HG03565 (cell line): ENCODE data around the gene CD33.
"Not testable (repeated sequence)": the region's sequence is repeated elsewhere in the genome, so short reads cannot be mapped to it uniquely, and the experiment has no call there.

Source experiments
- ATAC-seq: cut with Tn5 transposase; IDR thresholded peaks from one replicate; pipeline ENCODE4 v1.9.1; 2021; ENCODE audit warnings: mild to moderate bottlenecking, moderate library complexity; ENCODE audit not compliant: unreplicated experiment

Gene CD33

GRCh38 chr19:51210191-51210784 is 14.6 kb upstream of the CD33 start:
- no peak for ATAC-seq

GRCh38 chr19:51210874-51211361 is 14.0 kb upstream of the CD33 start:
- not testable (repeated sequence) for ATAC-seq

GRCh38 chr19:51211833-51212232 is 13.0 kb upstream of the CD33 start:
- no peak for ATAC-seq

GRCh38 chr19:51219307-51219706 is 5.6 kb upstream of the CD33 start:
- no peak for ATAC-seq

- ATAC-seq = no peak
These were observed 4.9 kb upstream of the CD33 start for GRCh38 chr19:51219971-51220370.

GRCh38 chr19:51220996-51221395 is 3.9 kb upstream of the CD33 start:
- no peak for ATAC-seq

- no peak for ATAC-seq
These were observed 678 bp upstream of the CD33 start for GRCh38 chr19:51224163-51224641.

- no peak for ATAC-seq
These were observed 1.2 kb downstream of the CD33 start for GRCh38 chr19:51226067-51226466.

- ATAC-seq = no peak
These were observed 2.4 kb downstream of the CD33 start for GRCh38 chr19:51227326-51227725.

GRCh38 chr19:51227966-51228365 is 3.1 kb downstream of the CD33 start:
- ATAC-seq = no peak

GRCh38 chr19:51240866-51241265 is 16.0 kb downstream of the CD33 start:
- no peak for ATAC-seq

GRCh38 chr19:51242881-51243630 is 18.2 kb downstream of the CD33 start:
- no peak for ATAC-seq

- no peak for ATAC-seq
These were observed 21.3 kb downstream of the CD33 start for GRCh38 chr19:51246164-51246552.

GRCh38 chr19:51247972-51248590 is 23.2 kb downstream of the CD33 start:
- ATAC-seq = no peak

- ATAC-seq = no peak
These were observed 26.0 kb downstream of the CD33 start, which contains the start of gene SIGLECL1 for GRCh38 chr19:51250786-51251467. Gene SIGLECL1 (plus strand): TSS chr19:51251080. CDS start chr19:51264073, 12,993 bp downstream.

- ATAC-seq = no peak
These were observed 26.6 kb downstream of the CD33 start for GRCh38 chr19:51251468-51251820.

GRCh38 chr19:51252306-51253079 is 27.6 kb downstream of the CD33 start:
- ATAC-seq = no peak

- ATAC-seq = no peak
These were observed 28.4 kb downstream of the CD33 start for GRCh38 chr19:51253088-51253806.

- ATAC-seq = no peak
These were observed 31.3 kb downstream of the CD33 start for GRCh38 chr19:51256155-51256625.

GRCh38 chr19:51257471-51257870 is 32.6 kb downstream of the CD33 start:
- no peak for ATAC-seq
